GM12892 (cell line): ENCODE results near the gene SOX8.

Source experiments
- POLR2A ChIP-seq: IDR thresholded peaks from 2 replicates; pipeline ENCODE4 v1.6.1; 2011; ENCODE audit warnings: low read depth, low read length, control low read depth
- POLR2AphosphoS5 ChIP-seq: IDR thresholded peaks from 2 replicates; pipeline ENCODE4 v1.6.1; 2011; ENCODE audit warnings: low read depth, low read length, control low read depth
- TAF1 ChIP-seq: IDR thresholded peaks from 2 replicates; pipeline ENCODE4 v1.6.1; 2011; ENCODE audit warnings: low read depth, mild to moderate bottlenecking, control low read depth, low read length, borderline replicate concordance

DNA sequence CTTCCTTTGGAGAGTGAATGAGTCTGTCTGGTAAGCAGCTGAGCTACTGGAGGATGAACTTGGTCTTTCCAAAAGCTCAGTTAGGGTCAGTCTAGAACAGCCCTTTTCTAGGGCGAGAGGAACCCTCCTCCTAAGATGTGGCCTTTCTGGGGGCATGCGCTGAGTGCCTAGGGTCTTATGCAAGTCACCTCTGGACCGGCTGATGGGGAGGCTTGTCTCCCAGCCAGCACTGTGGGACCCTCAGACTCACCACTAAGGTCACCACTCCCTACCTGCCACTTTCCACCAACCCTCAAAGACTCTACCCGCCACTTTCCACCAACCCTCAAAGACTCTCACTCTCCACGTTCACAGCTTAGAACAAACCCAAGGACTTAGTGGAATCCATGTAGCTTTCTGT lies 37.6 kb upstream of the SOX8 start:
- no peak for TF ChIP-seq TAF1
- TF ChIP-seq POLR2A = no peak
- no peak for TF ChIP-seq POLR2AphosphoS5
